Fibroblast of the aortic adventitia (primary cell): Measurements from ENCODE around the gene TENT5D. TPM values are rescaled to one million over a fixed set of nuclear protein-coding genes. Genes with fewer than 3 reads are reported as not detected.
"Not testable (repeated sequence)": the region's sequence is repeated elsewhere in the genome, so short reads cannot be mapped to it uniquely, and the experiment has no call there.

Source experiments
- DNase-seq: peaks from one replicate; pipeline ENCODE4 v3.0.0-alpha.2; 2010; ENCODE audit warnings: low read depth
- H3K4me3 ChIP-seq: 2 replicates; pipeline ENCODE4 v1.5.1; 2011; ENCODE audit warnings: low read depth, mild to moderate bottlenecking, control low read depth, low read length, moderate library complexity
- total RNA-seq: library from RNA; depleted of rRNA; stranded (reverse); fragments of >200 nt; gene quantifications from 2 replicates; pipeline ENCODE4 v1.2.3, GENCODE V29; 2012; ENCODE audit warnings: low replicate concordance
- TF ChIP-seq, protein P1 (sequence below): IDR thresholded peaks from 2 replicates; pipeline ENCODE4 v1.5.1; 2011; ENCODE audit warnings: mild to moderate bottlenecking, low read length, control low read depth, inconsistent platforms; ENCODE audit not compliant: insufficient read depth

Gene TENT5D
- 0.09 TPM in 1 of 2 replicates, not detected in the other for total RNA-seq

- no peak for DNase-seq
- no peak within 1 kb of the TSS for H3K4me3 ChIP-seq
- TF ChIP-seq, protein P1, sequence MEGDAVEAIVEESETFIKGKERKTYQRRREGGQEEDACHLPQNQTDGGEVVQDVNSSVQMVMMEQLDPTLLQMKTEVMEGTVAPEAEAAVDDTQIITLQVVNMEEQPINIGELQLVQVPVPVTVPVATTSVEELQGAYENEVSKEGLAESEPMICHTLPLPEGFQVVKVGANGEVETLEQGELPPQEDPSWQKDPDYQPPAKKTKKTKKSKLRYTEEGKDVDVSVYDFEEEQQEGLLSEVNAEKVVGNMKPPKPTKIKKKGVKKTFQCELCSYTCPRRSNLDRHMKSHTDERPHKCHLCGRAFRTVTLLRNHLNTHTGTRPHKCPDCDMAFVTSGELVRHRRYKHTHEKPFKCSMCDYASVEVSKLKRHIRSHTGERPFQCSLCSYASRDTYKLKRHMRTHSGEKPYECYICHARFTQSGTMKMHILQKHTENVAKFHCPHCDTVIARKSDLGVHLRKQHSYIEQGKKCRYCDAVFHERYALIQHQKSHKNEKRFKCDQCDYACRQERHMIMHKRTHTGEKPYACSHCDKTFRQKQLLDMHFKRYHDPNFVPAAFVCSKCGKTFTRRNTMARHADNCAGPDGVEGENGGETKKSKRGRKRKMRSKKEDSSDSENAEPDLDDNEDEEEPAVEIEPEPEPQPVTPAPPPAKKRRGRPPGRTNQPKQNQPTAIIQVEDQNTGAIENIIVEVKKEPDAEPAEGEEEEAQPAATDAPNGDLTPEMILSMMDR = no peak
Measured at GRCh38 chrX:80420147-80420546, at the start of gene TENT5D. Gene TENT5D, plus strand, starts transcription at chrX:80420447. Its CDS starts 22,093 bp downstream, at chrX:80442540.

- not testable (repeated sequence) for H3K4me3 ChIP-seq, DNase-seq
Measured at GRCh38 chrX:80385651-80386050, 34.6 kb upstream of the TENT5D start.

GRCh38 chrX:80388206-80388605, 32.0 kb upstream of the TENT5D start:
- no peak overlapping the region for H3K4me3 ChIP-seq
- TF ChIP-seq, protein P1 = no peak
- DNase-seq = peak; percentile 71

- no peak for DNase-seq
- TF ChIP-seq, protein P1 = no peak
- no peak overlapping the region for H3K4me3 ChIP-seq
Measured at GRCh38 chrX:80412042-80412441, 8.2 kb upstream of the TENT5D start.

GRCh38 chrX:80423000-80423399, 2.8 kb downstream of the TENT5D start:
- H3K4me3 ChIP-seq = no peak overlapping the region
- no peak for DNase-seq
- TF ChIP-seq, protein P1 = no peak

DNA sequence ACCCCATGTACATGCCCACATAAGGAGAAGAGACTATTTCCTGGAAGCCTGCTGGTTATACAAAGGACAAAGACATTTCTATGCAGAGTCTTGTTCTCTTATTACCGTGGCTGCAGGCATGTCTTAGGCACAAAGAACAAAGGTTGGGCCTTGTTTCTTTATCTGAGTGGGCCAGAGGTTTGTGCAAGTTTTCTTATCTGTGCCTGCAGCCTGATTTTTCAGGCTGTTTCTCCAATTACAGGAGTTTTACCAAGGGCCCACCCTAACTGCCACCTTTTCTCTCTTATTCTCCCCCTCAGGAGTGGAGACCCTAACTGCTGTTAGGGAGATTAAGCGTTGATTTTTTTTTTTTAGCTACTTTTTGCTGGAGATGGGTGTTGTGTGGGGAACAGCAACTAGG, 3.5 kb downstream of the TENT5D start:
- no peak overlapping the region for H3K4me3 ChIP-seq
- TF ChIP-seq, protein P1 = no peak
- no peak for DNase-seq

DNA sequence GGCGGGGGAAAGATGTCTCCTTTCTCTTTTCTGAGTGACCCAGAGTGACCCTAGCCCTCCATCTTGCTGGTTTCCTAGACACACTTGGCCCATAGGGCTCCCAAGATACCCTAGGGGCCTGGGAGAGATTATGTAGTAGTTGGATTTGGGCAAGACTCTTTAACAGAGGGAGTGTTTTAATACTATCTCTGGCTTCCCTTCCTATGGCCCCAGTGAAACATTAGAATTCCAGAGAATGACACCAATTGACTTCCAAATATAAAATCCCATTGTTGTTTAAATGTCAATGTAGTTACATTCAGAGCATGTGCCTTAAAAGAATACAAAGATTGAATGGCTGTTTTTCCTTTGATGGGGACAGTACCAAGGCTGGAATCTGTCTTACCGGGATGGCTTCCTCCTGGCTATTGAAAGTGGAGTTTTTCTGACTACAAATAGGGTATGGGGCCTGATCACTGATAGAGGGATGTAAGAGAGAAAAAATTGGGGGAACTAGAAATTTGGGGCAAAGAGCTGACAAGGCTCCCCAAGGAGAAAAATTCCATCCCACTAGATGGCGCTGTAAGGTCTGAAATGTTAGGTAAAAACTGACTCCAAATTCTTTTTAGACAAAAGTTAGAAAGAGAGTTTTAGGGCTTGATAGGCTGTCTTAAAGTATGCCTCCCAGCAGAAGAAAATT, 10.7 kb downstream of the TENT5D start:
- DNase-seq = peak; percentile 37
- H3K4me3 ChIP-seq = no peak overlapping the region
- TF ChIP-seq, protein P1 = peak; percentile 24
